Muscle layer of colon (tissue), 2 donors: ENCODE data around the gene TRMO.

ENCODE experiments used
- H3K27ac ChIP-seq: one replicate; pipeline ENCODE4 v1.7.0; 2013; ENCODE audit warnings: low read depth, mild to moderate bottlenecking, low read length, moderate library complexity
- H3K27me3 ChIP-seq, 2 donors: one replicate each; pipeline ENCODE4 v1.7.0; 2013; ENCODE audit warnings: low read length in 2 of 2, mild to moderate bottlenecking in 2 of 2; ENCODE audit not compliant: insufficient read depth in 2 of 2, control insufficient read depth in 1 of 2
- H3K36me3 ChIP-seq: one replicate; pipeline ENCODE4 v1.7.0; 2013; ENCODE audit warnings: mild to moderate bottlenecking, low read length; ENCODE audit not compliant: insufficient read depth
- H3K4me1 ChIP-seq: one replicate; pipeline ENCODE4 v1.7.0; 2013; ENCODE audit warnings: mild to moderate bottlenecking, low read length; ENCODE audit not compliant: insufficient read depth
- H3K4me3 ChIP-seq, 2 donors: one replicate each; pipeline ENCODE4 v1.7.0; 2013; ENCODE audit warnings: low read length in 2 of 2, low read depth in 1 of 2, mild to moderate bottlenecking in 1 of 2, moderate library complexity in 1 of 2
- H3K9ac ChIP-seq: one replicate; pipeline ENCODE4 v1.7.0; 2013; ENCODE audit warnings: low read length
- H3K9me3 ChIP-seq: one replicate; pipeline ENCODE4 v1.7.0; 2013; ENCODE audit warnings: mild to moderate bottlenecking, low read length
- donor health status: abdominal sarcoma.
- donor health status: Adenocarcinoma of cecum.

TRMO gene

DNA sequence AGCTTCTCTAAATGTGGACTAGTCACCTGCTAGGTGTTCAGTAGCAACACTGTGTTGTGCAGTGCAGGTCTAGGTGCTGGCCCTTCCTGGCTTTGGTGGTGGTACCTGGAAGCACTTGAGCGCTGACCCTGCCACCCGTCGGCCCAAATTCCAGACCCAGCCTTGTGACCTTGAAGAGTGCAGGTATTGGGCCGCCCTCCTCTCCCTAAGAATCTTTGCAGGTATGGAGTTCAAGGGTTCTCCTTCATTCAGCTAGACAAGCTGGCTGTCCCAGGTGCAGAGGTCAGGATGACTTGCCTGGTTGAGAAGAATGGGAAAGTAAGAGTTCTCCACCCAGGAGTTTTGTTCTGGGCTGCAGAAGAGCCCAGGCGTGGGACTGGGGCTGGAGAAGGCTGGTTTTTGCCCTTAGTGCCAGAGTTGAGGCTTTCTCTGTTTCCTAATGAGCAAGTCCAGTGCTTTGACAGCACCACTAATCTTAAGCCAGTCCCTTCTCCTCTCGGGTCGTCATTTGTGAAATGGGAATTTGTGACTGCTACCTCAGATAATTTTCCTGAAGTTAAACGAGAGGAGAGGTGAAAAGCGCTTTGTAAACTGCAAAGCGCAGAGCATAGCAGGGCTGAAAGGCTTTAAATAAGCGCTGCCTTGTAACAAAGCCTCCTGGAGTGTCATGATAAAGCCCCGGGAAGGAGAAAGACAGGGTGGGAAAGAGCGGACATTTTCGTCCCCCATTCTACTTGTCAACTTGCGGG lies 65.3 kb downstream of the TRMO start:
- Histone ChIP-seq H3K27me3 (peaks cover 50 to 85% of the 10 kb centered on the region in 2 donors), H3K9ac (no peak overlapping the region), H3K9me3 (no peaks in the 10 kb centered on the region), H3K36me3 (no peaks in the 10 kb centered on the region), H3K4me3 (no peak overlapping the region), H3K27ac (no peak overlapping the region), H3K4me1 (peaks cover 3% of the 10 kb centered on the region)

- Histone ChIP-seq H3K9ac (no peak overlapping the region), H3K4me3 (no peak overlapping the region), H3K27ac (no peak overlapping the region), H3K36me3 (no peaks in the 10 kb centered on the region), H3K9me3 (no peaks in the 10 kb centered on the region), H3K27me3 (peaks cover 58 to 93% of the 10 kb centered on the region in 2 donors), H3K4me1 (peaks cover 3% of the 10 kb centered on the region)
Measured at GRCh38 chr9:97855899-97856298, 66.4 kb downstream of the TRMO start.

GRCh38 chr9:97855486-97855875 lies 66.8 kb downstream of the TRMO start:
- no peaks in the 10 kb centered on the region for H3K36me3 ChIP-seq
- peaks cover 62 to 93% of the 10 kb centered on the region in 2 donors for H3K27me3 ChIP-seq
- H3K27ac ChIP-seq: no peak overlapping the region
- H3K9me3 ChIP-seq: no peaks in the 10 kb centered on the region
- H3K4me1 ChIP-seq: peaks cover 3% of the 10 kb centered on the region
- H3K4me3 ChIP-seq: no peak overlapping the region
- H3K9ac ChIP-seq: no peak overlapping the region

DNA sequence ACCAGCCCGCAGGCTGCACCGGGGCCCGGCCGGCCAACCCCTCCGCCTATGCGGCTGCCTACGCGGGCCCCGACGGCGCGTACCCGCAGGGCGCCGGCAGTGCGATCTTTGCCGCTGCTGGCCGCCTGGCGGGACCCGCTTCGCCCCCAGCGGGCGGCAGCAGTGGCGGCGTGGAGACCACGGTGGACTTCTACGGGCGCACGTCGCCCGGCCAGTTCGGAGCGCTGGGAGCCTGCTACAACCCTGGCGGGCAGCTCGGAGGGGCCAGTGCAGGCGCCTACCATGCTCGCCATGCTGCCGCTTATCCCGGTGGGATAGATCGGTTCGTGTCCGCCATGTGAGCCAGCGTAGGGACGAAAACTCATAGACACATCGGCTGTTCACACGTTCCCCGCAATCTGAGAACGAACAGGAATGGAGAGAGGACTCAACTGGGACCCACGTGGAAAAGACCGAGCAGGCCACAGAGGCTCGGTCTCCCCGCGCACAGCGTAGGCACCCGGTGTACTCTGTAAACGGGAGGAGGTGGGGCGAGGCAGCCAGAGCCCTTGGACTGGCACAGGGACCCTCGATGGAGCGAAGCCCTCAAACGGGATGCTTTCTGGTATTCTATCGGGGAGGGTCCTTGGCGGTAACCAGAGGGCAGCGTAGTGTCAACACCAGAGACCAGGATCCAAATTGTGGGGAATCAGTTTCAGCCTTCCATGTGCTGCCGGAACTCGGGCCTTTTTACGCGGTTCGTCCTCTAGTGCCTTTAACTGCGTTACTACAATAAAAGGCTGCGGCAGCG lies 67.4 kb downstream of the TRMO start:
- Histone ChIP-seq H3K27me3 (peaks cover 65 to 97% of the 10 kb centered on the region in 2 donors), H3K4me1 (peaks cover 3% of the 10 kb centered on the region), H3K27ac (no peak overlapping the region), H3K9me3 (no peaks in the 10 kb centered on the region), H3K36me3 (no peaks in the 10 kb centered on the region), H3K4me3 (no peak overlapping the region), H3K9ac (no peak overlapping the region)
